Endothelial cell of umbilical vein (primary cell): ENCODE data around the gene IL1RL1. TPM values are rescaled to one million over a fixed set of nuclear protein-coding genes. Genes with fewer than 3 reads are reported as not detected.

Experiments used
- BruUV-seq: library from RNA; stranded (reverse); fragments of 400-500 nt; replicated peaks from 2 replicates; lab custom pipeline; 2021; lab: Mats Ljungman, UMichigan
- CTCF ChIA-PET: fragments of 300-600, 350-600 bp; sonication (Branson Sonifier 250); formaldehyde crosslinking; loops from one replicate; lab custom pipeline; 2021; ENCODE audit warnings: antibody characterized with exemption, inconsistent platforms; lab: Charles Lee
- POLR2A ChIA-PET: fragments of 300-600, 350-600 bp; sonication (Branson Sonifier 250); formaldehyde crosslinking; loops from one replicate; lab custom pipeline; 2021; ENCODE audit warnings: antibody characterized with exemption, inconsistent platforms; lab: Charles Lee
- DNase-seq: peaks from one replicate; pipeline ENCODE4 v3.0.0-alpha.2; 2011; ENCODE audit warnings: low read depth, low spot score
- FAIRE-seq: peaks from 2 replicates; lab custom pipeline; 2011; peaks lifted over from hg19 to GRCh38; lab: Jason Lieb, UNC
- H2AFZ ChIP-seq: 2 replicates; pipeline ENCODE4 v1.6.0; 2012; ENCODE audit warnings: low read depth, low read length, control low read depth, inconsistent platforms
- H3K27ac ChIP-seq: 2 replicates; pipeline ENCODE4 v1.5.1; 2011; ENCODE audit warnings: low read depth, mild to moderate bottlenecking, control low read depth, low read length, moderate library complexity; ENCODE audit not compliant: insufficient read depth
- H3K27me3 ChIP-seq, 2 experiments: 2 replicates each; pipeline versions ENCODE4 v1.6.0 to v1.6.1; 2011; ENCODE audit warnings: low read length in 2 of 2, mixed read lengths in 1 of 2; ENCODE audit not compliant: control insufficient read depth in 2 of 2, insufficient read depth in 2 of 2
- H3K36me3 ChIP-seq, 2 experiments: 2 replicates in 1 of 2; 3 replicates in 1 of 2; pipeline ENCODE4 v1.5.1; 2011; ENCODE audit warnings: low read length in 2 of 2, mild to moderate bottlenecking in 1 of 2, moderate library complexity in 1 of 2; ENCODE audit not compliant: control insufficient read depth in 2 of 2, insufficient read depth in 2 of 2; ENCODE audit errors: extremely low read depth in 1 of 2
- H3K4me1 ChIP-seq: 3 replicates; pipeline ENCODE4 v1.5.1; 2011; ENCODE audit warnings: mild to moderate bottlenecking, low read length; ENCODE audit not compliant: control insufficient read depth, insufficient read depth; ENCODE audit errors: extremely low read depth
- H3K4me2 ChIP-seq: 2 replicates; pipeline ENCODE4 v1.6.1; 2011; ENCODE audit warnings: low read length, control low read depth, mixed read lengths; ENCODE audit not compliant: insufficient read depth
- H3K4me3 ChIP-seq, 3 experiments: fragments of 200-600 bp in 1 of 3; sonication (generic), shearing (Covaris generic) in 1 of 3; replicated peaks in 1 of 3; 2 replicates each; pipeline ENCODE4 v1.5.1; 2011 to 2016; ENCODE audit warnings: control low read depth in 3 of 3, low read length in 3 of 3, mild to moderate bottlenecking in 2 of 3, inconsistent platforms in 1 of 3, low read depth in 1 of 3, moderate library complexity in 1 of 3; ENCODE audit not compliant: insufficient read depth in 1 of 3
- H3K79me2 ChIP-seq: 2 replicates; pipeline ENCODE4 v1.6.0; 2012; ENCODE audit warnings: low read length, inconsistent platforms; ENCODE audit not compliant: control insufficient read depth, insufficient read depth
- H3K9ac ChIP-seq: replicated peaks from 2 replicates; pipeline ENCODE3; 2011; ENCODE audit warnings: low read length, control low read depth; ENCODE audit not compliant: insufficient read depth; ENCODE audit errors: extremely low read depth
- H3K9me1 ChIP-seq: replicated peaks from 3 replicates; pipeline ENCODE4 v1.6.0; 2011; ENCODE audit warnings: mild to moderate bottlenecking, low read length; ENCODE audit not compliant: control insufficient read depth, insufficient read depth; ENCODE audit errors: extremely low read depth
- H3K9me3 ChIP-seq: replicated peaks from 2 replicates; pipeline ENCODE4 v1.5.1; 2012; ENCODE audit warnings: low read length, inconsistent platforms; ENCODE audit not compliant: control insufficient read depth, insufficient read depth
- H4K20me1 ChIP-seq: replicated peaks from 2 replicates; pipeline ENCODE3; 2011; ENCODE audit warnings: mild to moderate bottlenecking, low read length; ENCODE audit not compliant: control insufficient read depth, insufficient read depth; ENCODE audit errors: extremely low read depth
- CTCF ChIP-seq, 2 donors: IDR thresholded peaks; 1 replicate in 1 of 2; 2 replicates in 1 of 2; pipeline ENCODE4 v1.5.1; 2011; ENCODE audit warnings: low read length in 2 of 2, mild to moderate bottlenecking in 2 of 2, moderate library complexity in 2 of 2, control low read depth in 1 of 2, inconsistent platforms in 1 of 2, low read depth in 1 of 2; ENCODE audit not compliant: insufficient read depth in 1 of 2; ENCODE audit errors: extremely low read depth in 1 of 2
- EZH2 ChIP-seq: IDR thresholded peaks from 2 replicates; pipeline ENCODE4 v1.6.1; 2012; ENCODE audit warnings: borderline replicate concordance, low read depth, mild to moderate bottlenecking, moderate library complexity, low read length, inconsistent platforms; ENCODE audit not compliant: severe bottlenecking
- FOS ChIP-seq: IDR thresholded peaks from 2 replicates; pipeline ENCODE4 v1.6.1; 2011; ENCODE audit warnings: mild to moderate bottlenecking, low read length, moderate library complexity, borderline replicate concordance; ENCODE audit not compliant: insufficient read depth
- GATA2 ChIP-seq: IDR thresholded peaks from 2 replicates; pipeline ENCODE4 v1.7.0; 2011; ENCODE audit warnings: low read depth, mild to moderate bottlenecking, moderate library complexity, mixed read lengths, low read length; ENCODE audit not compliant: insufficient read length, insufficient read depth
- JUN ChIP-seq: IDR thresholded peaks from 2 replicates; pipeline ENCODE4 v1.6.1; 2011; ENCODE audit warnings: borderline replicate concordance, low read depth; ENCODE audit not compliant: insufficient read length, insufficient read depth
- MAX ChIP-seq: IDR thresholded peaks from 2 replicates; pipeline ENCODE4 v1.6.1; 2011; ENCODE audit not compliant: insufficient read depth, insufficient read length
- MYC ChIP-seq: IDR thresholded peaks from one replicate; pipeline ENCODE4 v1.6.1; 2011; ENCODE audit warnings: mild to moderate bottlenecking, low read depth, low read length
- POLR2A ChIP-seq: IDR thresholded peaks from 2 replicates; pipeline ENCODE4 v1.6.1; 2012; ENCODE audit warnings: low read depth, mild to moderate bottlenecking, control low read depth, low read length
- POLR2AphosphoS5 ChIP-seq: IDR thresholded peaks from 2 replicates; pipeline ENCODE4 v1.6.1; 2012; ENCODE audit warnings: low read depth, mild to moderate bottlenecking, control low read depth, low read length, moderate library complexity; ENCODE audit not compliant: insufficient read depth
- dilution Hi-C: fragments of 300-500 bp; cut with MboI; formaldehyde crosslinking; loops from one replicate; pipeline ENCODE4 v1.15.0; 2019; ENCODE audit warnings: low sequenced_read_pairs; ENCODE audit not compliant: extremely low pct_ligation_motif_present
- intact Hi-C: fragments of 100-400 bp; cut with micrococcal nuclease; formaldehyde crosslinking; loops from one replicate; pipeline ENCODE4 v1.10.0; 2022
- polyA plus RNA-seq, 4 experiments: library from polyadenylated mRNA; depleted of rRNA in 3 of 4; stranded (reverse) in 3 of 4; unstranded in 1 of 4; fragments of >200 nt; gene quantifications; 2 replicates each; pipeline versions ENCODE4 v1.2.1 to v1.2.3, GENCODE V29; 2011 to 2012; ENCODE audit warnings: missing spikeins in 1 of 4
- total RNA-seq: library from RNA; stranded (reverse); gene quantifications from 2 replicates; pipeline ENCODE4 v1.2.3, GENCODE V29; 2021

IL1RL1 gene
- total and polyA plus RNA-seq, 2 donors (not counting 3 experiments of a cell fraction or from before 2014, with no cell fraction given): 32.2 to 44.0 TPM

- Histone ChIP-seq H3K27ac (no peak overlapping the region), H3K79me2 (no peaks in the 10 kb centered on the region), H3K9me1 (no peaks in the 10 kb centered on the region), H3K27me3 (no peaks in the 10 kb centered on the region), H3K36me3 (no peaks in the 10 kb centered on the region), H3K4me1 (peaks cover 19% of the 10 kb centered on the region), H3K9me3 (no peaks in the 10 kb centered on the region), H3K4me3 (no peak overlapping the region), H4K20me1 (no peaks in the 10 kb centered on the region), H2AFZ (no peak overlapping the region), H3K4me2 (no peak overlapping the region), H3K9ac (no peak overlapping the region)
- no peak for DNase-seq
- CTCF ChIA-PET: no interaction called here
- BruUV-seq: no TSS peak
- no peak for FAIRE-seq
- POLR2A ChIA-PET: no interaction called here
- dilution Hi-C loops (no loop called here), intact Hi-C loops (no loop called here)
- TF ChIP-seq MAX (no peak), GATA2 (no peak), POLR2AphosphoS5 (no peak), MYC (no peak), POLR2A (no peak), JUN (no peak), CTCF (IDR thresholded peaks at IDR 0.05; ENCODE audit: extremely low read depth in 1 of 2, insufficient read depth in 1 of 2, low read depth in 1 of 2, low read length in 2 of 2) (no peak), FOS (no peak), EZH2 (no peak)
Observed at GRCh38 chr2:102331311-102331980, 20.1 kb downstream of the IL1RL1 start.
